ENCODE measurements around the gene M6PR.

The M6PR gene

GRCh38 chr12:8949342-8950220 is at the start of gene M6PR:
TSS of gene M6PR (minus strand) at chr12:8949645. CDS start at chr12:8946404, 3,241 bp downstream.
- DNase-seq (ENCODE audit: low read depth in 3 of 3): peak; percentile 80 to 91 (median 85)

- peak in 1 of 3 donors; percentile 3 for DNase-seq (ENCODE audit: low read depth in 3 of 3)
Measured at GRCh38 chr12:8996682-8997405, 47.4 kb upstream of the M6PR start.

- DNase-seq (ENCODE audit: low read depth in 3 of 3): no peak
Measured at GRCh38 chr12:8995021-8995775, 45.8 kb upstream of the M6PR start.

GRCh38 chr12:8993827-8994226 is 44.4 kb upstream of the M6PR start:
- no peak for DNase-seq (ENCODE audit: low read depth in 3 of 3)

GRCh38 chr12:8991371-8992345 is 42.2 kb upstream of the M6PR start:
- no peak for DNase-seq (ENCODE audit: low read depth in 3 of 3)

- DNase-seq (ENCODE audit: low read depth in 3 of 3): no peak
Measured at GRCh38 chr12:8989413-8989812, 40.0 kb upstream of the M6PR start, which contains the start of gene KLRG1. TSS of gene KLRG1 (plus strand) at chr12:8989546. CDS start at chr12:8989636, 90 bp downstream.

GRCh38 chr12:8987685-8988084 is 38.2 kb upstream of the M6PR start:
- DNase-seq (ENCODE audit: low read depth in 3 of 3): no peak

- DNase-seq (ENCODE audit: low read depth in 3 of 3): no peak
Measured at GRCh38 chr12:8987163-8987562, 37.7 kb upstream of the M6PR start.

- no peak for DNase-seq (ENCODE audit: low read depth in 3 of 3)
Measured at GRCh38 chr12:8985213-8985754, 35.8 kb upstream of the M6PR start.

GRCh38 chr12:8980137-8980536 is 30.7 kb upstream of the M6PR start:
- no peak for DNase-seq (ENCODE audit: low read depth in 3 of 3)

- no peak for DNase-seq (ENCODE audit: low read depth in 3 of 3)
Measured at GRCh38 chr12:8970432-8970831, 21.0 kb upstream of the M6PR start.

GRCh38 chr12:8969861-8970411 is 20.5 kb upstream of the M6PR start:
- no peak for DNase-seq (ENCODE audit: low read depth in 3 of 3)

- no peak for DNase-seq (ENCODE audit: low read depth in 3 of 3)
Measured at GRCh38 chr12:8968761-8969160, 19.3 kb upstream of the M6PR start.

- no peak for DNase-seq (ENCODE audit: low read depth in 3 of 3)
Measured at GRCh38 chr12:8960176-8960575, 10.7 kb upstream of the M6PR start.

- no peak for DNase-seq (ENCODE audit: low read depth in 3 of 3)
Measured at GRCh38 chr12:8958066-8958465, 8.6 kb upstream of the M6PR start.

GRCh38 chr12:8957561-8957960 is 8.1 kb upstream of the M6PR start:
- no peak for DNase-seq (ENCODE audit: low read depth in 3 of 3)

GRCh38 chr12:8956772-8957171 is 7.3 kb upstream of the M6PR start:
- DNase-seq (ENCODE audit: low read depth in 3 of 3): no peak

GRCh38 chr12:8956073-8956472 is 6.6 kb upstream of the M6PR start:
- no peak for DNase-seq (ENCODE audit: low read depth in 3 of 3)

GRCh38 chr12:8953773-8954402 is 4.4 kb upstream of the M6PR start:
- DNase-seq (ENCODE audit: low read depth in 3 of 3): no peak

- DNase-seq (ENCODE audit: low read depth in 3 of 3): no peak
Measured at GRCh38 chr12:8951744-8952143, 2.3 kb upstream of the M6PR start.

Measured in stimulated activated CD4-positive, alpha-beta T cell treated with anti-CD3 and anti-CD28 coated beads, TNF-alpha, amount 100 ng/mL, for 48 hours (primary cell).